Fibroblast of pulmonary artery (primary cell): ENCODE data around the gene TMCC1.
A peak's percentile ranks its signal among the peaks of the same experiment; 100 is the strongest.

Source experiments
- DNase-seq: peaks from one replicate; pipeline ENCODE4 v3.0.0-alpha.2; 2010; ENCODE audit warnings: low read depth
- H3K4me3 ChIP-seq: replicated peaks from 2 replicates; pipeline ENCODE4 v1.5.1; 2011; ENCODE audit warnings: low read depth, mild to moderate bottlenecking, control low read depth, low read length, moderate library complexity
- TF ChIP-seq, protein P1 (sequence below): IDR thresholded peaks from 2 replicates; pipeline ENCODE4 v1.5.1; 2011; ENCODE audit warnings: mild to moderate bottlenecking, control low read depth, low read length, inconsistent platforms; ENCODE audit errors: missing control alignments

Gene TMCC1

DNA sequence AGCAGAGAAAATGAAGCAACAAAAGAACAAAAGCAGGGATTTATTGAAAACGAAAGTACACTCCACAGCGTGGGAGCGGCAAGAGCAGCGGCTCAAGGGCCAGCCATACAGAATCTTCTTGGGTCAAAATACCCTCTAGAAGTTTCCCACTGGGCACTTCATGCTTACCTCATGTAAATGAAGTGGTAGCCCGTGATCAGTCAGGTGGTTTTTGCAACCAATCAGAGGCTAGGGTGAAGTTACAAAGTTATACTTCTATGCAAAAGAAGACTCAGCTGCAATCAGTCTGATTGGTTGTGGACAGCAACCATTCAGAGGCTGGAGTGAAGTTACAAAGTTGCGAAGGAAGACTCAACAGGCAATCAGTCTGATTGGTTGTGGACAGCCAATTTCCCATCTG is 43.2 kb upstream of the TMCC1 start:
- peak; percentile 70 for DNase-seq
- peak overlapping the region; percentile 33 for H3K4me3 ChIP-seq
- TF ChIP-seq, protein P1, sequence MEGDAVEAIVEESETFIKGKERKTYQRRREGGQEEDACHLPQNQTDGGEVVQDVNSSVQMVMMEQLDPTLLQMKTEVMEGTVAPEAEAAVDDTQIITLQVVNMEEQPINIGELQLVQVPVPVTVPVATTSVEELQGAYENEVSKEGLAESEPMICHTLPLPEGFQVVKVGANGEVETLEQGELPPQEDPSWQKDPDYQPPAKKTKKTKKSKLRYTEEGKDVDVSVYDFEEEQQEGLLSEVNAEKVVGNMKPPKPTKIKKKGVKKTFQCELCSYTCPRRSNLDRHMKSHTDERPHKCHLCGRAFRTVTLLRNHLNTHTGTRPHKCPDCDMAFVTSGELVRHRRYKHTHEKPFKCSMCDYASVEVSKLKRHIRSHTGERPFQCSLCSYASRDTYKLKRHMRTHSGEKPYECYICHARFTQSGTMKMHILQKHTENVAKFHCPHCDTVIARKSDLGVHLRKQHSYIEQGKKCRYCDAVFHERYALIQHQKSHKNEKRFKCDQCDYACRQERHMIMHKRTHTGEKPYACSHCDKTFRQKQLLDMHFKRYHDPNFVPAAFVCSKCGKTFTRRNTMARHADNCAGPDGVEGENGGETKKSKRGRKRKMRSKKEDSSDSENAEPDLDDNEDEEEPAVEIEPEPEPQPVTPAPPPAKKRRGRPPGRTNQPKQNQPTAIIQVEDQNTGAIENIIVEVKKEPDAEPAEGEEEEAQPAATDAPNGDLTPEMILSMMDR = no peak

- TF ChIP-seq, protein P1 = peak; percentile 83
- DNase-seq = peak; percentile 43
- H3K4me3 ChIP-seq = no peak overlapping the region
Observed at GRCh38 chr3:129934234-129935123, 41.0 kb upstream of the TMCC1 start.

DNA sequence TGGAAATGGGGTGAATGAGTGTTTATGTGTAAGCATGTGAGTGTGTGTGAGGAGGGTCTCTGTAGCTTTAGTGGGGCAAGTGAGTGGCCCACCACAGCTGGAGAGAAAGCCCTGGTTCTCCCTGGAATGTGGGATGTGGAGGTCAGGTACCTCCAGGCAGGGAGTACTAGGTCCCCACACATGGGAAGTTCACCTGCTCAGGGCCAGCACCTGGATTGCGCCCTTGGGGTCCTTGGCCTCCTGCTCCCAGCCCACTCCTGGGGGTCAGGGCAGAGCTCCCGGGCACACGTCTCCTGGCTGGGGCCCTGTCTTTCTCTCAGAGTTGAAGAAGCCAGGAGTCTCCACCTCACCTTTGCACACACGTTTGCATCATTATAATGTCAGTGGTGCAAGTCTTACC is 40.0 kb upstream of the TMCC1 start:
- DNase-seq = no peak
- TF ChIP-seq, protein P1 = no peak

DNA sequence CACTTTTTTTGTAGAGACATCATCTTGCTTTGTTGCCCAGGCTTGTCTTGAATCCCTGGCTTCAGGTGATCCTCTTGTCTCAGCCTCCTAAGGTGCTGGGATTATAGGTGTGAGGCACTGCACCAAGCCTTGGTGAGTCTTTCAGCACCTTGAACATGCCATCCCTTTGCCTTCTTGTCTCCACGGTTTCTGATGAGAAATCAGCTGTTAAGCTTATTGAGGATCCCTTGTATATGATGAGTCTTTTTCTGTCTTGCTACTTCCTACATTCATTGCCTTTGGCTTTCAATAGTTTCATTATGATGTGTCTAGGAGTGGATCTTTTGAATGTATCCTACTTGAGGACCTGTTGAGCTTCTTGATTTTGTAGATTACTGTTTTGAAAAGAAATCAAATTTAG is 35.9 kb upstream of the TMCC1 start:
- H3K4me3 ChIP-seq = no peak overlapping the region
- TF ChIP-seq, protein P1 = no peak
- DNase-seq = no peak

More for the DNA sequence above, 40.0 kb upstream of the TMCC1 start:
- H3K4me3 ChIP-seq = no peak overlapping the region

GRCh38 chr3:129927072-129927471 is 33.6 kb upstream of the TMCC1 start:
- TF ChIP-seq, protein P1 = no peak
- no peak for DNase-seq
- no peak overlapping the region for H3K4me3 ChIP-seq

- no peak for DNase-seq
Observed at GRCh38 chr3:129919806-129920205, 26.3 kb upstream of the TMCC1 start.

More at GRCh38 chr3:129919806-129920205, 26.3 kb upstream of the TMCC1 start:
- TF ChIP-seq, protein P1 = no peak
- no peak overlapping the region for H3K4me3 ChIP-seq
